GM21786 (cell line): ENCODE measurements around the gene ADAMTS13.
"Not testable (repeated sequence)": the region's sequence is repeated elsewhere in the genome, so short reads cannot be mapped to it uniquely, and the experiment has no call there.

Experiments
- ATAC-seq: cut with Tn5 transposase; IDR thresholded peaks from one replicate; pipeline ENCODE4 v1.9.1; 2021; ENCODE audit not compliant: unreplicated experiment

Gene ADAMTS13

GRCh38 chr9:133423216-133423615 is 1.0 kb downstream of the ADAMTS13 start:
- ATAC-seq: no peak

GRCh38 chr9:133424187-133424586 is 2.0 kb downstream of the ADAMTS13 start:
- ATAC-seq: no peak

DNA sequence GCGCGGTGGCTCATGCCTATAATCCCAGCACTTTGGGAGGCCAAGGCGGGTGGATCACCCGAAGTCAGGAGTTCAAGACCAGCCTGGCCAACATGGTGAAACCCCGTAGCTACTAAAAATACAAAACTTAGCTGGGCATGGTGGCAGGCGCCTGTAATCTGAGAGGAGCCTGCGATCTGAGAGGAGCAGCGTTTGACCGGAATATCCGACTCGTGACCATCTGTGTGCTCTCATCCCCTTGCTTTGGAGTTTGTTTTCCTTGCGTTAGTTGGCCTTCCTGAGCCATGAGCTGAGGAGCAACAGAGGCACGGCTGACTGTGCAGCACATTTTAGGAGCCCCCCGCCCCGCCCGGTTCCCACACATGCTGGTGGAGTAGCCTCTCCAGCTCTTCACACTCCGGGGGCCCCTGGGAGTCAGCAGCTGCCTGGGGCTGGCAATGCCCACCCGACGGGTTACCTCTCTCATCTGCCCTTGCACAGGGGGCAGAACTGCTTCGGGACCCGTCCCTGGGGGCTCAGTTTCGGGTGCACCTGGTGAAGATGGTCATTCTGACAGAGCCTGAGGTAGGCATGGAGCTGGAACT is 3.0 kb downstream of the ADAMTS13 start:
- ATAC-seq: no peak

- no peak for ATAC-seq
Measured at GRCh38 chr9:133426011-133426410, 3.8 kb downstream of the ADAMTS13 start.

- no peak for ATAC-seq
Measured at GRCh38 chr9:133427658-133428348, 5.6 kb downstream of the ADAMTS13 start.

GRCh38 chr9:133428617-133429101 is 6.5 kb downstream of the ADAMTS13 start:
- no peak for ATAC-seq

GRCh38 chr9:133429214-133429613 is 7.0 kb downstream of the ADAMTS13 start:
- no peak for ATAC-seq

DNA sequence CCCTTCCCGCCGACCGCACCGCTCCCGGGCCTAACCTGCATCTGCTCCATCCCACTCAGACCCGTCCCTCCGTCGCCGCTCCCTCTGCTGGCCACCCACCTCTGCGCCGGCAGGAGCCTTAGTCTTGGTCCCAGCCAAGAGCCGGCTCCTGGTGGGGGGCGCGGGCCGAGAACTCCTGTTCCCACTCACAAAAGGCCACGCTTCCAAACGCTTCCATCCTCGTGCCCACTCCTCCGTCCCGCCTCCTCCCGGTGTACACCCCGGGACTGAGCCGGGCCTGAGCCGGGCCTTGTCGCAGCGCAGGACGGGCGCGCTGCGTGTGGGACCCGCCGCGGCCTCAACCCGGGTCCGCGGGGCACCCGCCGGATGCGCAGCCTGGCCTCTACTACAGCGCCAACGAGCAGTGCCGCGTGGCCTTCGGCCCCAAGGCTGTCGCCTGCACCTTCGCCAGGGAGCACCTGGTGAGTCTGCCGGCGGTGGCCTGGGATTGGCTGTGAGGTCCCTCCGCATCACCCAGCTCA is 7.5 kb downstream of the ADAMTS13 start:
- ATAC-seq: no peak

GRCh38 chr9:133430244-133430643 is 8.1 kb downstream of the ADAMTS13 start:
- no peak for ATAC-seq

GRCh38 chr9:133433351-133433843 is 11.2 kb downstream of the ADAMTS13 start:
- ATAC-seq: no peak

- ATAC-seq: no peak
Measured at GRCh38 chr9:133436681-133437080, 14.5 kb downstream of the ADAMTS13 start.

- ATAC-seq: no peak
Measured at GRCh38 chr9:133437753-133438531, 15.8 kb downstream of the ADAMTS13 start.

GRCh38 chr9:133439337-133439736 is 17.2 kb downstream of the ADAMTS13 start:
- ATAC-seq: no peak

DNA sequence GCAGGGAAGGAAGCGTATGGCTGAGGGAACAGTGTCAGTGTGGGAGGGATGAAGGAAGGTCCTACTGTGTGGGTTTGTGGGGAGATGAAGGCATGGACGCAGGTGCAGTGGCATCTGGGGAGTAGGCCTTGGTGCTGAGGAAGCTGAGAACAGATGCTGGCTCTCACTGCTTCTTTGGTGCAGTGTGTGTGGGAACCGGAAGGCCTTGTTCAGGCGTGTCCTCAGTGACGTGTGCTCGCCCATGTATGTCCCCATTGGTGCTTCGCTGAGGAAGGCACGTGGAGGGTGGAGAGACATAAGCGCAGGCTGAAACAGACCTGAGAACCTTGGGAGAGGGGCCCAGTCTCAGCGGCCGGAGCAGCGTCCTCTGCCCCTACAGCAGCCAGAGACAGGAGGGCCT is 18.7 kb downstream of the ADAMTS13 start:
- ATAC-seq: no peak

DNA sequence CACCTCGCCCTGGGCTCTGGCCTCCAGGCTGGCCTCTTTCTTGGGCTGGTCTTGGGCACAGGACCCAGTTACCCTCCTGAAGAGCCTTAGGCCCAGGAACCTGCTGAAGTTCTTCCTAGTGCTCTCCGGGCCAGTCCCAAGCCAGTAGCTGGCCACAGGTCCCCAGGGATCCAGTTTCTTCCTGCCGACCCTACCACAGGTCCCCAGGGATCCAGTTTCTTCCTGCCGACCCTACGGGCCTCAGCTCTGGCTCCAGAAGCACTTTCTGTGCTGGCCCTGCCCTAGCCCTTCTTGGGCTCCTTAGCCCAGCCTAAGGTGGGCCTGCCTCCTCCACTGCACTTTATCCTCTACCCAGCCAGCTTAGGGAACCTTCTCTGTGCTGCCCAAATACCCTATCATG is 19.4 kb downstream of the ADAMTS13 start:
- no peak for ATAC-seq

DNA sequence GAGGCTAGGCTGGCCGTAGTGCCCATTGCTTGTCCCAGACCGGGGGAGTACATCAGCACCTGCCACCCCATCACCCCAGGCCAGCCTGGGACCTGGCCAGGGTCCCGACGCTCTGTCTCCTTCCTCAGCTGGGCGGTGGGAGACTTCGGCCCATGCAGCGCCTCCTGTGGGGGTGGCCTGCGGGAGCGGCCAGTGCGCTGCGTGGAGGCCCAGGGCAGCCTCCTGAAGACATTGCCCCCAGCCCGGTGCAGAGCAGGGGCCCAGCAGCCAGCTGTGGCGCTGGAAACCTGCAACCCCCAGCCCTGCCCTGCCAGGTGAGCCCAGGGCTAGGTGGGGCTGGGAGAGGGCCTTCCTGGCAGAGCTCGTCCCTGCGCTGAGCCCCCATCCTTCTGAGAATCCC is 21.1 kb downstream of the ADAMTS13 start:
- no peak for ATAC-seq

DNA sequence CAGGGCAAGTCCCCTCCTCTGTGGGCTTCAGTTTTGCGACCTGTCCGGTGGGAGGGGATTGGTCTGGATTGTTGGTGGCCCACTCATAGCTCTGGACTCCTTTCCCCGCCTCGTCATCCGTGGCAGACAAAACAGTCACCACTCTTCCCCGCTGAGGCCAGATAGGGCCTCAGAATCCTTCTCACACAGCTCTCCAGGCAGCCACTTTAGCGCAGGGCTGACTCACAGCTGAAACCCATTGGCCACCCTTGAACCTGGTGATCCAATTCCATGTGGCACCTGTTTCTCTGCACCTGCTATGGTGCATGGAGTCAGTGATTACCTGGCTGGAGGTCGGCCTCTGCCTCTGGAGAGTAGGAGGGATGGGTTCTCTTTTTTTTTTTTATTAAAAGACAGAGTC is 21.8 kb downstream of the ADAMTS13 start:
- ATAC-seq: no peak

DNA sequence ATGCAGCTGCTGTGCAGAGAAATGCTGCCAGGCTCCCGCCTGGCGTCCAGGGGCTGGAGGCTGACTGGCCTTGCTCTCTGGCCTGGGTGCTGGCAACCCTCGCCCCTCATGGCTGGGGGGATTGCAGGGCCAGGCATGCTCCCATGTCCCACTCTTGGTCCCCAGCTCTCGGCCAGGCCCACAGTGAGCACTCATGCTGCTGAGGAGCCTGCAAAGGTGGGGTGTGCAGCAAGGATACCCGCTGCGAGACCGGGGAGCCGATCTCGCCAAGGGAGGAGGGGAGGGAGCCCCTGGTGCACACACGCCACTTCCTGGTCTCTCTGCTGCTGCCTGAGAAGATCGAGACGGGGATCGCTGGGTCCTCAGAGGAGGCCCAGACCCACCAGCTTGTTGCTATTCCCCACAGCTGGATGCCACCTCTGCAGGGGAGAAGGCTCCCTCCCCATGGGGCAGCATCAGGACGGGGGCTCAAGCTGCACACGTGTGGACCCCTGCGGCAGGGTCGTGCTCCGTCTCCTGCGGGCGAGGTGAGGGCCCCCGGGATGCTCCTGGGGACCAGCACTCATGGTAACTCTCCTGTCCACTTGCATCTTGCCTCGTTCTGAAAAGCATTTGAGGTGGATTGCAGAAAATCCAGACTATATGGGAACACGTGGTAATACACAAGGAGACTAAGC is 23.3 kb downstream of the ADAMTS13 start:
- no peak for ATAC-seq

DNA sequence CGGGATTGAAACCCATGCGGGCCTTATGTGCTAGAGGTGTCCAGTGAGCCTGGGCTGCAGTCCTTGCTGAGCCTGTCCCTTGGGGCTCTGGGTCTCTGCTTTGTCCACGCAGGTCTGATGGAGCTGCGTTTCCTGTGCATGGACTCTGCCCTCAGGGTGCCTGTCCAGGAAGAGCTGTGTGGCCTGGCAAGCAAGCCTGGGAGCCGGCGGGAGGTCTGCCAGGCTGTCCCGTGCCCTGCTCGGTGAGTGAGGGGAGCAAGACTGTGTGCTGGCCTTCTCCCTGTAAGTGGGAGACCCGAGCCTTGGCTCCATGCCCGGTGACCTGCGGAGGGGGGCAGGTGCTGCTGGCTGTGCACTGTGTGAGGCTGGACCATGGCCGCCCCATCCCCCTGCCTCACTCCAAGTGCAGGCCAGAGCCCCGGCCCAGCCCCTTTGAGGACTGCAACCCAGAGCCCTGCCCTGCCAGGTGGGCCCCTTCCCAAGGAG is 26.4 kb downstream of the ADAMTS13 start:
- no peak for ATAC-seq

GRCh38 chr9:133449760-133450159 is 27.6 kb downstream of the ADAMTS13 start:
- ATAC-seq: no peak

DNA sequence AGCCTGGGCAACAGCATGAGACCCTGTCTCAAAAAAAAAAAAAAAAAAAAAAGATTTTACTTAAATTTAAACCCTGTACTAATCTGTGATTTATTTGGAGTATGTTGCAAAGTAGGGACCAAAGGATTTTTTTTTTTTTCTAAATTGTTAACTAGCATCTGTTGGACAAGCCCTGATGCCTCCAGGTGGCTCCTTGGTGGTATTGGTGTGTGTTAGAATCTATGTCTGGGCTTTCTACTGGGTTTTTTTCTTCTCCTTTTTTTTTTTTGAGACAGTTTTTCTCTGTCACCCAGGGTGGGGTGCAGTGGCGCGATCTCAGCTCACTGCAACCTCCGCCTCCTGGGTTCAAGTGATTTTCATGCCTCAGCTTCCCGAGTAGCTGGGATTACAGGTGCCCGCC is 29.7 kb downstream of the ADAMTS13 start:
- ATAC-seq: not testable (repeated sequence)
